ENCODE data around the gene RNF223.
"Not testable (repeated sequence)": the region's sequence is repeated elsewhere in the genome, so short reads cannot be mapped to it uniquely, and the experiment has no call there.

Gene RNF223

GRCh38 chr1:1058088-1058905, 15.8 kb downstream of the RNF223 start:
- no peak for DNase-seq

GRCh38 chr1:1057769-1058087, 16.4 kb downstream of the RNF223 start:
- DNase-seq: not testable (repeated sequence)

DNA sequence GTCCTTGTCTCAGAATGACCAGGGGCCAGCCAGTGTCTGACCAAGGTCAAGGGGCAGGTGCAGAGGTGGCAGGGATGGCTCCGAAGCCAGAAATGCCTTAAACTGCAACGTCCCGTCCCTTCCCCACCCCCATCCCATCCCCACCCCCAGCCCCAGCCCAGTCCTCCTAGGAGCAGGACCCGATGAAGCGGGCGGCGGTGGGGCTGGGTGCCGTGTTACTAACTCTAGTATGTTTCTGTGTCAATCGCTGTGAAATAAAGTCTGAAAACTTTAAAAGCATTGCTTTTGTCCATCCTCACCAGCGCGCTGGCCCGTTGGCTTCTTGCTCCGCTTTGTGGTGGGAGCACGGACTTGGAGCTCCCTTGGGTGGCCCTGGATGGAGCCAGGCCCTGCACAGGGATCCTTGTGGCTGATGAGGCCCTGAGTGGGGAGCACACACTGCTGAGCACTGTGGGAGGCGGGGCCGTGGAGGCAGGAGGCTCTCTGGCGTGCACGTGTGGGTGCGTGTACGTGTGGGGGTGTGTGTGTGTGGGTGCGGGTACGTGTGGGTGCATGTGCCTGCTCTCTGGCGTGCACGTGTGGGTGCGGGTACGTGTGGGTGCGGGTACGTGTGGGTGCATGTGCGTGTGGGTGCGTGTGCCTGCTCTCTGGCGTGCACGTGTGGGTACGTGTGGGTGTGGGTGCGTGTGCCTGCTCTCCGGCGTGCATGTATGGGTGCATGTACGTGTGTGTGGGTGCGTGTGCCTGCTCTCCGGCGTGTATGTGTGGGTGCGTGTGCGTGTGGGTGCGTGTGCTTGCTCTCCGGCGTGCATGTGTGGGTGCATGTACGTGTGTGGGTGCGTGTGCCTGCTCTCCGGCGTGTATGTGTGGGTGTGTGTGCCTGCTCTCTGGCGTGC, 18.0 kb downstream of the RNF223 start:
- no peak for DNase-seq

DNA sequence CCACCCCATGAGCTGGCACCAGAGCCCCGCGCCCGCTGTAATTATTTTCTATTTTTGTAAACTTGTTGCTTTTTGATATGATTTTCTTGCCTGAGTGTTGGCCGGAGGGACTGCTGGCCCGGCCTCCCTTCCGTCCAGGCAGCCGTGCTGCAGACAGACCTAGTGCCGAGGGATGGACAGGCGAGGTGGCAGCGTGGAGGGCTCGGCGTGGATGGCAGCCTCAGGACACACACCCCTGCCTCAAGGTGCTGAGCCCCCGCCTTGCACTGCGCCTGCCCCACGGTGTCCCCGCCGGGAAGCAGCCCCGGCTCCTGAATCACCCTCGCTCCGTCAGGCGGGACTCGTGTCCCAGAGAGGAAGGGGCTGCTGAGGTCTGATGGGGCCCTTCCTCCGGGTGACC, 19.1 kb downstream of the RNF223 start:
- DNase-seq: no peak

DNA sequence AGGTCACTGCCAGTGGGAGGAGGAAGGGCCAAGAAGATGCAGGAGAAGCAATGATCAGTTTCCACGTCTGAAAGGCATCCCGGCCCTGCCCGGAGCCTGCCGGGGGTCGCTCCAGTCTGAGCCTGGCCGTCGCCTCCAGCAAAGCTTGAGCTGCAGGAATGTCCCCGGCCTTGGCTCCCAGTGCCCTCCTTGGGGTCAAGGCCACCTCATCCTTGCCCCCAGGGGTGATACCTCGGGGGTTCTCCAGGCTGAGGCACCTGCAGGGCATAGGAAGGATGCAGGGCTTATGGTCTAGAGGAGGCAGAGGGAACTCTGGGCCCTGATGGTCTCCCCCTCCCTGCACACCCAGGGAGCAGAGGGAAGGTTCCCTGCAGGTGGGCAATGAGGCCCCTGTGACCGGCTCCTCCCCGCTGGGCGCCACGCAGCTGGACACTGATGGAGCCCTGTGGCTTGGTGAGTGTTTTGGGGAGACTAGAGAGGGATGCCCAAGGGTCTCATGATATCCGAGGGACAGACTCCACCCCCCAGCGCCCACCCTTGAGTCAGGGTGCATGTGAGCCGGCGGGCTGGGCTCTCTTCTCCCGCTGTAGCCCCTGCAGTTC, 19.9 kb downstream of the RNF223 start:
- DNase-seq: no peak

- DNase-seq: no peak
Observed at GRCh38 chr1:1053682-1054081, 20.4 kb downstream of the RNF223 start.

DNA sequence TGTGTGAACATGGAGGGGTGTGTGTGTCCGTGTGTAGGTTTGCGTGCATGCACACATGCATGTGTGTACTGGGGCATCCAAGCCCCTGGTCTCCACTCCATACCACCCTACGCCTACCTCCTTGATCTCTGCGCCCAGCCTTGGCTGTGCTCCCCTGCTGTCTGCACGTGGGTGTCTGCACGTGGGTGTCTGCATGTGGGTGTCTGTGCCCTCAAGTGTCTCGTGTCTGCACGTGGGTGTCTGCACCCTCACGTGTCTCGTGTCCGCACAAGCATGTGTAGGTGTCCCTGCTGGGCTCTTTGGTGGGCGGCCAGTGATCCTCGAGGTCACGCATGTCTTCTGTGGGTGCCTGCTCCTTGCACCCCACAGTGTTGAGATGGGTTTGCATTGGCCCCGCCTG, 21.1 kb downstream of the RNF223 start:
- no peak for DNase-seq

- no peak for DNase-seq
Observed at GRCh38 chr1:1052003-1052840, 21.9 kb downstream of the RNF223 start.

DNA sequence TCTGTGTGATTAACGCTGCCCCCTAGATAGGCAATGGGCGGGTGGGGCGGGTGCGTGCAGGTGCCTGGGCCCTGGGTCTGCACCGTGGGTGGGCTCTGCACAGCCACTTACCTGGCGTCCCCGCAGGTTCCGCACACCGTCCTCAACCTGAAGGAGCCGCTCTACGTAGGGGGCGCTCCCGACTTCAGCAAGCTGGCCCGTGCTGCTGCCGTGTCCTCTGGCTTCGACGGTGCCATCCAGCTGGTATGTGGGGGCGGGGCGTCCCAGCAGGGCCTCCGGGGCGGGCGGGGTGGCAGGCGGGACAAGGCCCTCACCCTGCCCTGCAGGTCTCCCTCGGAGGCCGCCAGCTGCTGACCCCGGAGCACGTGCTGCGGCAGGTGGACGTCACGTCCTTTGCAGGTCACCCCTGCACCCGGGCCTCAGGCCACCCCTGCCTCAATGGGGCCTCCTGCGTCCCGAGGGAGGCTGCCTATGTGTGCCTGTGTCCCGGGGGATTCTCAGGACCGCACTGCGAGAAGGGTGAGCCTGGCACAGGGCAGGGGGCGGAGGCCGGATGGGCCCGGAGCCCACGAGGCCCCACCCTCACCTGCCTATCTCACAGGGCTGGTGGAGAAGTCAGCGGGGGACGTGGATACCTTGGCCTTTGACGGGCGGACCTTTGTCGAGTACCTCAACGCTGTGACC, 22.8 kb downstream of the RNF223 start:
- no peak for DNase-seq

GRCh38 chr1:1050577-1051052, 23.5 kb downstream of the RNF223 start:
- DNase-seq: no peak

DNA sequence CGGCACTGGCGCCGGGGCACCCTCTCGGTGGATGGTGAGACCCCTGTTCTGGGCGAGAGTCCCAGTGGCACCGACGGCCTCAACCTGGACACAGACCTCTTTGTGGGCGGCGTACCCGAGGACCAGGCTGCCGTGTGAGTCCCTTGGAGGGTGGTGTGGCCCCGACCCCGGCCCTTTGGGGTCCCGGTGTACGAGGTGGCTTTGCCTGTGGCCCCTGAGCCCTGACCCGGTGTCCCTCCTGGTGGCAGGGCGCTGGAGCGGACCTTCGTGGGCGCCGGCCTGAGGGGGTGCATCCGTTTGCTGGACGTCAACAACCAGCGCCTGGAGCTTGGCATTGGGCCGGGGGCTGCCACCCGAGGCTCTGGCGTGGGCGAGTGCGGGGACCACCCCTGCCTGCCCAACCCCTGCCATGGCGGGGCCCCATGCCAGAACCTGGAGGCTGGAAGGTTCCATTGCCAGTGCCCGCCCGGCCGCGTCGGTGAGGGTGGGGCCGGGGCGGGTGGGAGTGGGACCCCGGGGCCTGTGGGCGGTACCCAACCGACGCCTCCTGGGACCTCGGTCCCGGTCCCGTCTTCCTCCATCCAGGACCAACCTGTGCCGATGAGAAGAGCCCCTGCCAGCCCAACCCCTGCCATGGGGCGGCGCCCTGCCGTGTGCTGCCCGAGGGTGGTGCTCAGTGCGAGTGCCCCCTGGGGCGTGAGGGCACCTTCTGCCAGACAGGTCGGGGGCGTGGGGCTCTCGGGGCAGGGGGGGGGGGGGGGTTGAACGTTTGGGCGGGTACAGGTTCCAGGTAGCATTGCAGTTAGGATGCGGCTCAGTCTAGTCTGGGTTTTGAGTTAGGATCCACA, 24.6 kb downstream of the RNF223 start:
- DNase-seq: no peak

GRCh38 chr1:1048765-1049164, 25.3 kb downstream of the RNF223 start:
- DNase-seq: no peak

DNA sequence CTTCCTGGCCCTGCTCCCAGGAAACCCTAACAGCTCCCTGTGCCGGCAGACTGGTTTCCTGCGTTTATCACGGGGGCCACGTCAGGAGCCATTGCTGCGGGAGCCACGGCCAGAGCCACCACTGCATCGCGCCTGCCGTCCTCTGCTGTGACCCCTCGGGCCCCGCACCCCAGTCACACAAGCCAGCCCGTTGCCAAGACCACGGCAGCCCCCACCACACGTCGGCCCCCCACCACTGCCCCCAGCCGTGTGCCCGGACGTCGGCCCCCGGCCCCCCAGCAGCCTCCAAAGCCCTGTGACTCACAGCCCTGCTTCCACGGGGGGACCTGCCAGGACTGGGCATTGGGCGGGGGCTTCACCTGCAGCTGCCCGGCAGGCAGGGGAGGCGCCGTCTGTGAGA, 26.1 kb downstream of the RNF223 start:
- DNase-seq: no peak

GRCh38 chr1:1047407-1047806, 26.7 kb downstream of the RNF223 start:
- DNase-seq: no peak

GRCh38 chr1:1046767-1047166, 27.3 kb downstream of the RNF223 start:
- DNase-seq: no peak

- no peak for DNase-seq
Observed at GRCh38 chr1:1046243-1046642, 27.9 kb downstream of the RNF223 start.

GRCh38 chr1:1045129-1045528, 29.0 kb downstream of the RNF223 start:
- DNase-seq: no peak

DNA sequence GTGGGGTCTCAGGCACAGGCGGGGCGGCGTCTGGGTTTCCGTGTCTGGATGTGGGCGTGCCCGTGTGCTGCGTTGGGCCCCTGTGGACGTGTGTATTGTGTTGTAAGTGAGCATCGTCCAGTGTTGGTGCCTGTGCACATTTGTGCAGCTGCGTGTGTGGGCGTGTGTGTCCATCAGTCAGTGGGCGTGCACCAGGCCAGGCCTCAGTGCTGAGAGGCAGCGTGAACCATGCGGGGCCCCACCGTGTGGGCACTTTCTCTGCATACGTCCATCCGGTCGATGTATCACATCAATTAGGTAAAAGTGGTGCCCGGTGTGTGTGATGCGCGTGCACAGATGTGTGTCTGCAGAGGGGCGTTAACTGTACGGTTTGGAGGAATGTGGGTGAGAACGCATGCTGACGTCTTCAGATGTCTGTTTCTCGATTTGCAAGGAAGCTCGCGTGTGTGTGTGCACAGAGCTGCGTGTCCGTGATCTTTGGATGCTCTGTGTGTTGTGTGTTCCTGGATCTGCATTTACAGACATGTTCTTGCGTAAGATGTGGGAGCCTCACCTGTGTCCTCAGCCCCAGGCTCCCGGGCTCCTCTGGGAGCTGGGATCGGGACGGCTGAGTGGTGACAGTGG, 29.5 kb downstream of the RNF223 start:
- no peak for DNase-seq

DNA sequence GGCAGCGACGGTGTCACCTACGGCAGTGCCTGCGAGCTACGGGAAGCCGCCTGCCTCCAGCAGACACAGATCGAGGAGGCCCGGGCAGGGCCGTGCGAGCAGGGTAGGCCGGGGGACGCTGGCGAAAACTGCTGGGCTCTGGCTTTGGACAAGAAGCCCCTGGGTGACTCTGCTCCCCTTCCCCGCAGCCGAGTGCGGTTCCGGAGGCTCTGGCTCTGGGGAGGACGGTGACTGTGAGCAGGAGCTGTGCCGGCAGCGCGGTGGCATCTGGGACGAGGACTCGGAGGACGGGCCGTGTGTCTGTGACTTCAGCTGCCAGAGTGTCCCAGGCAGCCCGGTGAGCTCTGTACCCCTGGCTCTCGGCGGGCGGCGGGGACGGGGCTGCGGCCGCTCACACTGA, 30.2 kb downstream of the RNF223 start:
- no peak for DNase-seq

GRCh38 chr1:1043411-1043810, 30.7 kb downstream of the RNF223 start:
- no peak for DNase-seq

DNA sequence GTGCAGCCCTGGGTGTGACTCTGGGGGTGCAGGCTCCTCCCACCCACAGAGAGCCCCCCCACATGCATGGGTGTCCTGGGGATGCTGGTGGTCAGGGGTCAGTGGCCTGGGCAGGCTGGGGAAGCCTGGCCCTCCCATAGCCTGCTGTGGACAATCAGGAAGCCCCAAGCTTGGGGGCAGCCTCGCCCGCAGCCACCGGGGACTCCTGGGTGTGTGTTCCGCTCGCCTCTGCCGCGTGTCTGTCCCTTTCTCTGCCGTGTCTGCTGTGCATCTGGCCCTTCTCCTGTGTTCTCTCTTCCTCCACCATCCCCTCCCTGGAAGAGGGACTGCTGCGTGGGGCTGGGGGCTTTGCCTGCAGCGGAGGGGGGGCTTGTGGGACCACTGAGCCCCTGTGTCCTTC, 31.3 kb downstream of the RNF223 start:
- DNase-seq: no peak

Measured in NCI-H187 treated with DMSO at 0.1 percent for 48 hours (cell line).